Kidney glomerular epithelial cell (primary cell): ENCODE measurements around the gene PTPRJ.

Experiments
- DNase-seq: peaks from one replicate; lab custom pipeline; 2025; lab: John Stamatoyannopoulos, UW

The PTPRJ gene

GRCh38 chr11:48094643-48095339 is 114.4 kb downstream of the PTPRJ start:
- no peak for DNase-seq

- DNase-seq = no peak
These were observed 115.6 kb downstream of the PTPRJ start for GRCh38 chr11:48095779-48096470.

GRCh38 chr11:48096588-48097525 is 116.5 kb downstream of the PTPRJ start:
- no peak for DNase-seq

- no peak for DNase-seq
These were observed 117.7 kb downstream of the PTPRJ start for GRCh38 chr11:48098024-48098423.

GRCh38 chr11:48099916-48100446 is 119.6 kb downstream of the PTPRJ start:
- no peak for DNase-seq

GRCh38 chr11:48101044-48101733 is 120.8 kb downstream of the PTPRJ start:
- DNase-seq = no peak

- no peak for DNase-seq
These were observed 121.6 kb downstream of the PTPRJ start for GRCh38 chr11:48101958-48102357.

GRCh38 chr11:48103621-48104567 is 123.5 kb downstream of the PTPRJ start:
- DNase-seq = peak; percentile 70

- no peak for DNase-seq
These were observed 124.2 kb downstream of the PTPRJ start for GRCh38 chr11:48104568-48104924.

- no peak for DNase-seq
These were observed 125.0 kb downstream of the PTPRJ start for GRCh38 chr11:48105096-48105990.

- DNase-seq = no peak
These were observed 125.8 kb downstream of the PTPRJ start for GRCh38 chr11:48106166-48106565.

- peak; percentile 34 for DNase-seq
These were observed 126.9 kb downstream of the PTPRJ start for GRCh38 chr11:48107188-48107704.

- DNase-seq = no peak
These were observed 128.1 kb downstream of the PTPRJ start for GRCh38 chr11:48108231-48109045.

- peak; percentile 64 for DNase-seq
These were observed 128.8 kb downstream of the PTPRJ start for GRCh38 chr11:48109046-48109666.

GRCh38 chr11:48110509-48110766 is 130.1 kb downstream of the PTPRJ start:
- no peak for DNase-seq

- DNase-seq = peak; percentile 29
These were observed 131.5 kb downstream of the PTPRJ start for GRCh38 chr11:48111891-48112290.

GRCh38 chr11:48114740-48115139 is 134.4 kb downstream of the PTPRJ start:
- no peak for DNase-seq
